ENCODE results near the gene ZFYVE27.

DNA sequence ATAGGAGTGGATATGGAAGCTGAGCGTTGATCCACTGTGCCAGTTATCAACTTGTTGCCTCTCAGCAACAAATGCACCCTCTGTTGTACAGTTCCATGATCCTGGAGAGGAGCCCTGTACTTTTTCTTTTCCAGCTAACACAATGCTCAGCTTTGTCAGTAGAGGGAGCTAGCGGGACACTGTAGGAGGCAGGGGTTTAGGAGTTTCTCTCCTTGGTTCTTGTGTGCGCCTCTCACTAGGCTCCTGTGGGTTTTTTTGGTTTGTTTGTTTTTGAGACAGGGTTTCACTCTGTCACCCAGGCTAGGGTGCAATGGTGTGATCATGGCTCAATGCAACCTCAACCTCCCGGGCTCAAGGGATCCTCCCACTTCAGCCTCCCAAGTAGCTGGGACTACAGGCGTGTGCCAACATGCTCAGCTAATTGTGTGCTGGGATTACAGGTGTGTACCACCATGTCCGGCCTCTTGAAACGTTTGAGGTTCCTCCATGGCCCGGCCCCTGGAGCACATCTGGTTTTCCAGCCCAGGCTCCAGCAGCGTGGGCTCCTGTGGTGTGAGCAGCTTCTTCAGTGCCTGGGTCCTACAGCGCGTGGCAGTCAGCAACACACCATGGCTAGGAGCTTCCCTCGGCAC lies 35.4 kb upstream of the ZFYVE27 start:
- TF ChIP-seq, protein P1, sequence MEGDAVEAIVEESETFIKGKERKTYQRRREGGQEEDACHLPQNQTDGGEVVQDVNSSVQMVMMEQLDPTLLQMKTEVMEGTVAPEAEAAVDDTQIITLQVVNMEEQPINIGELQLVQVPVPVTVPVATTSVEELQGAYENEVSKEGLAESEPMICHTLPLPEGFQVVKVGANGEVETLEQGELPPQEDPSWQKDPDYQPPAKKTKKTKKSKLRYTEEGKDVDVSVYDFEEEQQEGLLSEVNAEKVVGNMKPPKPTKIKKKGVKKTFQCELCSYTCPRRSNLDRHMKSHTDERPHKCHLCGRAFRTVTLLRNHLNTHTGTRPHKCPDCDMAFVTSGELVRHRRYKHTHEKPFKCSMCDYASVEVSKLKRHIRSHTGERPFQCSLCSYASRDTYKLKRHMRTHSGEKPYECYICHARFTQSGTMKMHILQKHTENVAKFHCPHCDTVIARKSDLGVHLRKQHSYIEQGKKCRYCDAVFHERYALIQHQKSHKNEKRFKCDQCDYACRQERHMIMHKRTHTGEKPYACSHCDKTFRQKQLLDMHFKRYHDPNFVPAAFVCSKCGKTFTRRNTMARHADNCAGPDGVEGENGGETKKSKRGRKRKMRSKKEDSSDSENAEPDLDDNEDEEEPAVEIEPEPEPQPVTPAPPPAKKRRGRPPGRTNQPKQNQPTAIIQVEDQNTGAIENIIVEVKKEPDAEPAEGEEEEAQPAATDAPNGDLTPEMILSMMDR (IDR thresholded peaks at IDR 0.05; ENCODE audit: poor library complexity, severe bottlenecking): peak; percentile 67
- TF ChIP-seq EZH2 (IDR thresholded peaks at IDR 0.05; ENCODE audit: borderline replicate concordance, insufficient read depth, low read length, poor library complexity, severe bottlenecking) (no peak), EP300 (conservative IDR thresholded peaks at IDR 0.05; ENCODE audit: poor library complexity, severe bottlenecking) (no peak), POLR2AphosphoS5 (IDR thresholded peaks at IDR 0.05) (no peak), SMC3 (conservative IDR thresholded peaks at IDR 0.05; ENCODE audit: poor library complexity) (peak; percentile 63), TAF1 (IDR thresholded peaks at IDR 0.05; ENCODE audit: low read depth) (no peak), MXI1 (conservative IDR thresholded peaks at IDR 0.05; ENCODE audit: poor library complexity, severe bottlenecking) (no peak)
- TF ChIP-seq, protein P2, sequence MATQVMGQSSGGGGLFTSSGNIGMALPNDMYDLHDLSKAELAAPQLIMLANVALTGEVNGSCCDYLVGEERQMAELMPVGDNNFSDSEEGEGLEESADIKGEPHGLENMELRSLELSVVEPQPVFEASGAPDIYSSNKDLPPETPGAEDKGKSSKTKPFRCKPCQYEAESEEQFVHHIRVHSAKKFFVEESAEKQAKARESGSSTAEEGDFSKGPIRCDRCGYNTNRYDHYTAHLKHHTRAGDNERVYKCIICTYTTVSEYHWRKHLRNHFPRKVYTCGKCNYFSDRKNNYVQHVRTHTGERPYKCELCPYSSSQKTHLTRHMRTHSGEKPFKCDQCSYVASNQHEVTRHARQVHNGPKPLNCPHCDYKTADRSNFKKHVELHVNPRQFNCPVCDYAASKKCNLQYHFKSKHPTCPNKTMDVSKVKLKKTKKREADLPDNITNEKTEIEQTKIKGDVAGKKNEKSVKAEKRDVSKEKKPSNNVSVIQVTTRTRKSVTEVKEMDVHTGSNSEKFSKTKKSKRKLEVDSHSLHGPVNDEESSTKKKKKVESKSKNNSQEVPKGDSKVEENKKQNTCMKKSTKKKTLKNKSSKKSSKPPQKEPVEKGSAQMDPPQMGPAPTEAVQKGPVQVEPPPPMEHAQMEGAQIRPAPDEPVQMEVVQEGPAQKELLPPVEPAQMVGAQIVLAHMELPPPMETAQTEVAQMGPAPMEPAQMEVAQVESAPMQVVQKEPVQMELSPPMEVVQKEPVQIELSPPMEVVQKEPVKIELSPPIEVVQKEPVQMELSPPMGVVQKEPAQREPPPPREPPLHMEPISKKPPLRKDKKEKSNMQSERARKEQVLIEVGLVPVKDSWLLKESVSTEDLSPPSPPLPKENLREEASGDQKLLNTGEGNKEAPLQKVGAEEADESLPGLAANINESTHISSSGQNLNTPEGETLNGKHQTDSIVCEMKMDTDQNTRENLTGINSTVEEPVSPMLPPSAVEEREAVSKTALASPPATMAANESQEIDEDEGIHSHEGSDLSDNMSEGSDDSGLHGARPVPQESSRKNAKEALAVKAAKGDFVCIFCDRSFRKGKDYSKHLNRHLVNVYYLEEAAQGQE (IDR thresholded peaks at IDR 0.05; ENCODE audit: borderline replicate concordance): no peak

Measured in neural cell (in vitro differentiated cells).